ENCODE data around the gene KLF6. TPM values are rescaled to one million over a fixed set of nuclear protein-coding genes. Genes with fewer than 3 reads are reported as not detected.

KLF6 gene
- total RNA-seq, 4 donors from 2014 or later = 140 to 304 (median 291) TPM

GRCh38 chr10:3727268-3727667 is 57.7 kb downstream of the KLF6 start:
- no peaks in the 10 kb centered on the region for H3K4me1 ChIP-seq
- in situ Hi-C loops (cut with MboI; ENCODE audit: low pct_ligation_motif_present in 1 of 4, low pct_unique_long_range_greater_than_20kb in 1 of 4, low sequenced_read_pairs in 3 of 4) = no loop called here
- no peaks in the 10 kb centered on the region for H3K9me3 ChIP-seq
- H3K4me3 ChIP-seq = no peak overlapping the region
- WGBS, 2 donors (ENCODE audit: low coverage in 1 of 2) = 67 to 82% methylated on average over 3 to 7 of the region's 7 CpGs
- no peaks in the 10 kb centered on the region for H3K36me3 ChIP-seq
- no peaks in the 10 kb centered on the region for H3K27me3 ChIP-seq
- intact Hi-C loops (cut with DNase I; ENCODE audit: low total_unique reads) = no loop called here
- TF ChIP-seq EP300 (IDR thresholded peaks at IDR 0.05; ENCODE audit: low read depth) (no peak), POLR2A (IDR thresholded peaks at IDR 0.05) (no peak), POLR2AphosphoS5 (IDR thresholded peaks at IDR 0.05) (no peak)
- no peak for DNase-seq
- H3K27ac ChIP-seq = no peak overlapping the region

All from transverse colon (tissue), 4 donors.